T47D (cell line): ENCODE measurements around the gene RETREG3.
"Not testable (repeated sequence)": the region's sequence is repeated elsewhere in the genome, so short reads cannot be mapped to it uniquely, and the experiment has no call there.

Experiments
- DNase-seq, 2 experiments: peaks; one replicate each; pipeline versions ENCODE4 v3.0.0 to v3.0.0-alpha.2; 2011 to 2012; ENCODE audit warnings: low read depth in 1 of 2, low spot score in 1 of 2
- JUND ChIP-seq: IDR thresholded peaks from 2 replicates; pipeline ENCODE4 v1.6.1; 2012; ENCODE audit warnings: low read depth
- in situ Hi-C: cut with HindIII; loops from 2 replicates; pipeline ENCODE4 v1.10.0; 2016; ENCODE audit warnings: low sequenced_read_pairs, low pct_unique_long_range_greater_than_20kb

Gene RETREG3

DNA sequence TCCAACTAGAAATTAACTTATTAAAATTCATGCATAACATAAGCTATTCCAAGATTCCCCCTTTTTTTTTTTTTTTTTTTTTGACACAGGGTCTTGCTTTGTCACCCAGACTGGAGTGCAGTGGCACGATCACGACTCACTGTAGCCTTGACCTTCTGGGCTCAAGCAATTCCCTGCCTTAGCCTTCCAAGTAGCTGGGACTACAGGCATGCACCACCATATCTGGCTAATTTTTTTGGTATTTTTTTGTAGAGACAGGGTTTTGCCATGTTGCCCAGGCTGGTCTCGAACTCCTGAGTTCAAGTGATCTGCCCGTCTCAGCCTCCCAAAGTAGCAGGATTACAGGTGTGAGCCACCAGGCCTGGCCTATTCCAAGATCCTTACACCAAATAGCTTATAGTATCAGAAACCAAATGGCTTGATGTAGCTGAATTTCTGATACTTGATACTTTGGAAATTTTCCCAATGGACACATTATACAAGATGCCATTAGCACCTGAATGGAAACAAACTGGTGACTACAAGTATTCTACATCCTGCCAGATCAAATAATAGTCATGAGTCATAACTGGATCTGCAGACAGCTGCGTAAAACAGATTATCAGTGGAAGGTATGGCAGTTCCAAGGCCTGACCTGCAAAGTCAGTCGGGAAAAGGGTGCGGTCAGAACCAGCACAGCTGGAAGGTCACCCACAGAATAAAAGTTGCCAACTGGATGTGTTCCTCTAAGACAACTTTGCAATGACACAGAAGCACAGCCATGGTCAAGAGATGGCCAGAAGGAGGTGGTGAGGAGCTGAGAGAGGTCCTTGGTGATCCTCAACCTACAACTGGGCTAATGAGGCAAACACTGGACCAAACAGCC lies 14.8 kb upstream of the RETREG3 start:
- TF ChIP-seq JUND, result no peak
- no peak for DNase-seq
- in situ Hi-C loops, result no loop called here

- no peak for TF ChIP-seq JUND
- DNase-seq, result no peak
- in situ Hi-C loops, result no loop called here
Observed at GRCh38 chr17:42623271-42623670, 14.1 kb upstream of the RETREG3 start.

- in situ Hi-C loops, DNase-seq: not testable (repeated sequence)
Observed at GRCh38 chr17:42621987-42622386, 12.8 kb upstream of the RETREG3 start.

GRCh38 chr17:42618442-42619150 lies 9.4 kb upstream of the RETREG3 start:
- DNase-seq, result peak; percentile 87 to 94
- no peak for TF ChIP-seq JUND
- in situ Hi-C loops, result no loop called here

DNA sequence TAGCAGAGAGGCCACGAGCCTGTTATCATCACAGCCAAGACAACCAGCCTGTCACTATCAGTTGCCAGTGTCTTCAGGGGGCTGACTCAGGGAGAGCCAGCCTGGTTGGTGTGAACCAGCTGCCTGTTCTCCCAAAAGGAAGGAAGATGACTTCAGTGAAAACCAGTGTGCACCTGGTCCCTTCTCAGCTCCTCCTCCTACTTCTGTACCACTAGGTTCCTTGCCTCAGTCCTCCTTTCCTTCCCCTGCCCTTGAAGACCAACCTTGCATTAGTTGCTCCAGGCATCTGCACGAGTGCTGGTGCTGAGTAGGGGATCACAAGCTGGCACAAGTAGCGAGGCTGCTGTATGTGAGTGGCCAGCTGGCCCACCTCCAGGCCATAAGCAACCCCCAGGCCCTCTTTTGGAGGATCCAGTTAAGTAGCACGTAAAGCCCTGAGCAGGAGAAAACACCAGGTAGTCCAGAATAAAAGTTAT lies 8.8 kb upstream of the RETREG3 start:
- in situ Hi-C loops, result no loop called here
- DNase-seq, result peak in 1 of 2 experiments; percentile 35
- no peak for TF ChIP-seq JUND

GRCh38 chr17:42613699-42614295 lies 4.6 kb upstream of the RETREG3 start:
- DNase-seq, result no peak
- in situ Hi-C loops, result no loop called here
- TF ChIP-seq JUND, result no peak

DNA sequence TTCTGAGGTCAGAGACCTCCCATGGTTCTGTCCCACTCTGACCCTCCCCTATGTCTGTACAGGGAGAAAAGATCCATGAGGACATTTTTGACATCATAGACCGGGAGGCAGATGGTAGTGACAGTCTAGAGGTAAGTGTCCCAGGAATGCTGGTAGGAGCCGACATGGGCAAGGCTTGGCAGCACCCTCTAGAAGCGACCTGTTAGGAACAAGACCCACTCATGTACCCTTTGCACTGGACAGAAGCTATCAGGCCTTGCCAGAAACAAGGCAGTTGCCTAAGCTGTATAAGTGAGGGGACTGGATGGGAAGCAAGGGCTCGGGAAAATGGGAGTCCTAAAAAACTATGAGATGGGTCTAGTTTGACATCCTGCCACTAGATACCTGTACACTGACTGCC lies 2.8 kb upstream of the RETREG3 start:
- no peak for TF ChIP-seq JUND
- in situ Hi-C loops, result no loop called here

GRCh38 chr17:42609814-42610801 lies 934 bp upstream of the RETREG3 start:
- DNase-seq, result peak in 1 of 2 experiments; percentile 65
- in situ Hi-C loops, result not testable (repeated sequence)

More for the DNA sequence above, 2.8 kb upstream of the RETREG3 start:
- no peak for DNase-seq

GRCh38 chr17:42608305-42609181 lies 631 bp downstream of the RETREG3 start:
- in situ Hi-C loops, result no loop called here
- DNase-seq, result peak in 1 of 2 experiments; percentile 28
- TF ChIP-seq JUND, result no peak

DNA sequence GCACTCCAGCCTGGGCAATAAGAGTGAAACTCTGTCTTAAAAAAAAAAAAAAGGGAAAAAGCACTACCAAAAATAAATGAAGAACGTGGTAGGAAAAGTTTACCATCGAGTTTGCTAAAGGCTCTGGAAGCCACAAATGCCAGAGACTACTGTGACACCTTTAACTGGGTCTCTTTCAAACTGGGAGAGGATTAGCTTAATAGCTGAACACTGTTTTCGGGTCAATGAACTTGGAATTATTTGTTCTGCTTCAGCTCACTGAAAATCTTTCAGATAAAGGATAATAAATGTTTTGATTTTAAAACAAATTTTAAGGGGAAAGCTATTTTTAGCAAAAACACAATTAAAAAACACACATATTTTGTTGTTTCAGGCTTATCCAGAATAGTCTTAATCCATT lies 1.4 kb downstream of the RETREG3 start:
- no peak for TF ChIP-seq JUND
- DNase-seq, result no peak
- in situ Hi-C loops, result no loop called here

DNA sequence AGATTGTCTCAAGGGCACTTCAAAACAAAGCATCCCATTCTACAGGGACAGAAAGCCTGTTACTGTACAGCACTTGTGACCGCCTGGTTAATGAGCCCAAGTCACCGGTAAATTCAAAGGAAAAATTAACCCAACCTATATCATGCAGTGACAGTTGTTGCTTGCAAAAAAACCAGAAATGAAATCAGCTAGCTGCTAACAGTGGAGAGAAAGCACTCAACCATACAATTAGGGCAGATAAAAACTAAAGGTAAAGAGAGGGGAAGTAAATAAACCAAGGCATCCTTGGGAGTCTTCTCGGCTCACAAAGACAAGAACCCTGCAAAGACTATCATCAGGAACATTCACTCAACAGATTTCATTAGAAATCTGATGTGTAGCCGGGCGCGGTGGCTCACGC lies 5.9 kb downstream of the RETREG3 start:
- no peak for TF ChIP-seq JUND
- in situ Hi-C loops, result no loop called here
- DNase-seq, result no peak
